ENCODE results near the gene GALNT3.
A peak's percentile ranks its signal among the peaks of the same experiment; 100 is the strongest.

The GALNT3 gene

GRCh38 chr2:165793779-165794535 lies at the start of gene GALNT3:
TSS of gene GALNT3 (minus strand) at chr2:165794247. CDS start at chr2:165770700, 23,547 bp downstream.
- peak in 1 of 2 experiments; percentile 15 for DNase-seq

DNA sequence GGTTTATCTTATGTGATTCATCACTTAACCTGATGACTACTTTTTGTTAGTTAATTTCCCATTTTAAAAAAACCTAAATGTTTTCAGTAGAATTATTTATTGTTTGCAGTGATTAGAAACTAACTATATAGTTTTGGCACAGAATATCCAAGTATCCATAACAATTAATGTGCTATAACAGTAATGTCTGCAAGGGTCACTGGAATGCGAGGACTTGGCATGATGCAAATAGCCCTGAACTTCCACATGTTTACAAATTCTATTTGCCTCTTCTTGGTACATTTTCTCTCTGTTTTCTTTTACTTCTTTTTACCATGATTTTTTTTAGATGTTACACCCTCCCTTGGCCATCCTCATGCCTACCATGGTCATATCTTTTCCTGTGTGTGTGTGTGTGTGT lies 49.3 kb upstream of the GALNT3 start:
- DNase-seq, result no peak

DNA sequence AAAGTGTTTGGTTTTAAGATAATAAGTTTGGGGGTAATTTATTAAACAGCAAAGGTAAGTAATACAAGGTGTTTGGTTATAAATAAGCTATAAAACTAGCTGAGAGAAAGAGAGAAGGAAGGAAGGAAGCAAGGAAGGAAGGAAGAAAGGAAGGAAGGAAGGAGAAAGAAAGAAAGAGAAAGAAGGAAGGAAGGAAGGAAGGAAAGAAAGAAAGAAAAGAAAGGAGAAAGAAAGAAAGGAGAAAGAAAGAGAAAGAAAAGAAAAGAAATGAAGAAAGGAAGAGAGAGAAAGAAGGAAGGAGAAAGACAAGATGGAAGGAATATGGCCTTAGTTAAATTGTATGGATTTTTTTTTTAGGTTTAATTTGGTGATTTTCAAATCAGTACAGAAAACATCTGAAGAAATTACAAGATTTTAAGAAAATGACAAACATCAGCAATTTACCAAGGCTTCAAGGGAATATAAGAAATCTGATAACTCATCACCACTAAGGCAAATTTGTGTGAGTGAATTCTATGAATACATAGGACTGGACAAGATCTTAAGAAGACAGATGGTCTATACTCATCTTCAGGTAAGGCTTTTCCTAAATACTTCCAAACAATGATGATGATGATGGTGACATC lies 46.4 kb upstream of the GALNT3 start:
- no peak for DNase-seq

- no peak for DNase-seq
Observed at GRCh38 chr2:165839610-165840009, 45.6 kb upstream of the GALNT3 start.

DNA sequence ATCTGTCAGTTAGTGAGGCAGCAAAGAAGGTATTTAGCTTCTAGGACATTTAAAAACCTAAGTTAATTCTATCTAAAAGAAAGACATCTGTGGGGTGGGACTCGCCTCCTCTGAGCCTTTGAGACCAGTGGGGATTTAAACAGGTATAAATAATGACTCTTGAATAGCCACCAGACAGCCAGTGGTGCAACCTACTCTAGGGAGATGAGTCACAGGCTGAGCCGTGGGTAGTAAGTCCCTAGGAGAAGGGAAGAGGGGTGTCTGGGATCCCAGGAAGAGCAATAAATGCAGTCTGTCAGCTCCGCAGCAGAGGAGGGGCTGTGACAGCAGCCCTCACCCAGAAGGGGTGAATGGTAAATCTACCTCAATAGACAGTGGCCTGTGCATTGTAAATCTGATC lies 43.1 kb upstream of the GALNT3 start:
- no peak for DNase-seq

- DNase-seq, result no peak
Observed at GRCh38 chr2:165835363-165835762, 41.3 kb upstream of the GALNT3 start.

DNA sequence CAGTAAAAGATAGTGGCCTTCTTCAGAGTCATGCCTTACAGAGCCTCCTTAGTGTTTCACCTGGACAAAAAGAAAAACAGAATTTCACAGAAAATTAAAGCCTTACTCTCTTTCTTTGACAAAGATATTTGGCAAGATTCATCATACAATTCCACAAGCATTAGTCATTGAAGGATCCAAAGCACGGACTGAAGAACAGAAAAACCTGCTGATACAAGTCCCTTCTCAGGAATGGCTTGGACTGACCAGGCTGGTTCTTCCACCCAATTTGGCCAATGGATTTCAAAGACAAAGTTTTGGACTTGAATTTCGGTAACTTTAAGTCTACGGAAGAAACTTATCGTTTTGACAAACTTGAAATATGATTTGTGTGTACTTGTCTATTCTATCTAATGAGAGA lies 39.1 kb upstream of the GALNT3 start:
- DNase-seq, result no peak

DNA sequence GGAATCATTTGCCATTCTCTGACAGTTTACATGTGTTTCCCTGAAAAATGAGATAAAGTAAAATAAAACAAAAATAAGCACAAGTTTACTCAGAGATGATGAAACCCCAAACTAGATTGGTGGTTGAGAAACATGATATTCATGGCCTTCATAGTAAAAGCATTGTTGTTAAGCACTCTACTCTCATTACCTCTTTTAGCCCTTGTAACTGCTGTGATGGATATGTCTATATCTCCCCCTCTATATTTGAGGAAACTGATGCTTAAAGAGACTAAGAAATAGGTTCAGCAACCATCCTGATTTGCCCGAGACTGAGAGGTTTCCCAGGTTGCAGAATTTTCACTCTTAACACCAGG lies 33.9 kb upstream of the GALNT3 start:
- DNase-seq, result no peak

DNA sequence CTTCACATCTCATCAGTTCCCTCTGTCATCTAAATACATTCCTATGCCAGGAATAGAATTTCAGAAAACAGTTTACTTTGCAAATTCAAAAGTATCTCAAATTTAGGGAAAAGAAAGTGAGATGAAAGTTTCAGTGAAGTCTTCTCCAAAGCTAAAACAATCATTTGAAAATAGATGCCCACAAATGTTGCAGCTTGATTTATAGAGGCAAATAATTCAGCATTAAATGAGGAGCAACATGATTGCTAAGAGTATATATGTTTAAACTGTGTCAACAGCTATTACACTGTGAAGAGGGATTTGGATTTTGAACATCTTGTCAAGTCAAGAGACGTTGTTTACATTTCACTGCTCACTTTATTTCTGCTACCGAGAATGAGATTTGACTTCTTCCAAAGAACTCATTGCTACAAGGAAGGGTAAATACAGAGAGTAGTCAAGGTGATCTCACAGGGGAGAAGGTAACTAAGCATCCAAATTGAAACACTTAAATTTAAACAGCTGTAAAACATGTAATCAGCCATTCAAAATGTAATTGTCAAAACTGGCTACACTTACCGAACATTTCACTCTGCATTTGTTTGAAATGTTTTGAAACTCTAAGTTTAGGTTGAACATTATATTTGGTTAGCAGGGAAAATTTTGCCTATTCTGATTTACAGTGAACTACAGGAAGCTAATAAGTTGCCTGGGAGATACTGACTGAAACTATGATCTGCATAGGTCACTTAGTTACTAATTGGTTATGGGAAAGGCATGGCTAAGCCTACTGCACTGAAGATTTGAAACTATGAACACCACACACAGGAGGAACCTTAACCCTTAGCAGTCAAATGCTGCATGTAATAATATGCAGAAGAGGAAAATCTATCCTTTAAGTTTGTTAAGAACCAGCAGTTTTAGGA lies 33.2 kb upstream of the GALNT3 start:
- DNase-seq, result no peak

GRCh38 chr2:165825041-165825440 lies 31.0 kb upstream of the GALNT3 start:
- no peak for DNase-seq

GRCh38 chr2:165820296-165820695 lies 26.2 kb upstream of the GALNT3 start:
- DNase-seq, result no peak

DNA sequence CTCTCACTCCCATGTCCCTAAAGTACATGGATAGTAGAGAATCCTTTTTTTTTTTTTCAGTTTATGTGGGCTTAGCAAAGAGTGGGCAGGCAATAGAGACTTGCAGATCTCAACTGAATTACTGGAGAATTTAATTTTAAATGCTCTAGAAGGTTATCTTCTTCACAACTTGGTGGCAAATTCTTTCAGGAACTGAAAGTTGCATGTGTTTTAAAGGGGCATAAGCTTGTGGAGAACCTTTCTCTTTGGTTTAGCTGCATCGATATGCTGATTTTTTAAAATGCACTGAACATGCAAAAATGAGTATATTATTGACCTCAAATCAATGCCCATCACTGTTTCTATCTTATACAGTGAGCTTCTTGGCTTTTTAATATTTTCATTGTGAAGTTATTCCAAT lies 24.9 kb upstream of the GALNT3 start:
- no peak for DNase-seq

- no peak for DNase-seq
Observed at GRCh38 chr2:165815299-165816141, 21.5 kb upstream of the GALNT3 start.

DNA sequence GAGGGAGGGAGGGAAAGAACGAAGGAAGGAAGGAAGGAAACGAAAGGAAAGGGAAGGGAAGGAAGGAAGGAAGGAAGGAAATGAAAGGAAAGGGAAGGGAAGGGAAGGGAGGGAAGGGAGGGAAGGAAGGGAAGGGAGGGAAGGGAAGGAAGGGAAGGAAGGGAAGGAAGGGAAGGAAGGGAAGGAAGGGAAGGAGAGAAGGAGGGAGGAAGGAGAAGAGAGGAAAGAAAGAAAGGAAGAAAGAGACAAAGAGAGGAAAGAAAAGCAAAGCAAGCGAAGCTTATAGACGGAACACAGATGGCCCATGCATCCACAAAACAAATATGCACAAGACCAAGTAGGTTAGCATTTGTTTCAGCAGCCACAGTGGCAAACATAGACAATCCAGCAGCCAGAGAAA lies 20.4 kb upstream of the GALNT3 start:
- DNase-seq, result no peak

DNA sequence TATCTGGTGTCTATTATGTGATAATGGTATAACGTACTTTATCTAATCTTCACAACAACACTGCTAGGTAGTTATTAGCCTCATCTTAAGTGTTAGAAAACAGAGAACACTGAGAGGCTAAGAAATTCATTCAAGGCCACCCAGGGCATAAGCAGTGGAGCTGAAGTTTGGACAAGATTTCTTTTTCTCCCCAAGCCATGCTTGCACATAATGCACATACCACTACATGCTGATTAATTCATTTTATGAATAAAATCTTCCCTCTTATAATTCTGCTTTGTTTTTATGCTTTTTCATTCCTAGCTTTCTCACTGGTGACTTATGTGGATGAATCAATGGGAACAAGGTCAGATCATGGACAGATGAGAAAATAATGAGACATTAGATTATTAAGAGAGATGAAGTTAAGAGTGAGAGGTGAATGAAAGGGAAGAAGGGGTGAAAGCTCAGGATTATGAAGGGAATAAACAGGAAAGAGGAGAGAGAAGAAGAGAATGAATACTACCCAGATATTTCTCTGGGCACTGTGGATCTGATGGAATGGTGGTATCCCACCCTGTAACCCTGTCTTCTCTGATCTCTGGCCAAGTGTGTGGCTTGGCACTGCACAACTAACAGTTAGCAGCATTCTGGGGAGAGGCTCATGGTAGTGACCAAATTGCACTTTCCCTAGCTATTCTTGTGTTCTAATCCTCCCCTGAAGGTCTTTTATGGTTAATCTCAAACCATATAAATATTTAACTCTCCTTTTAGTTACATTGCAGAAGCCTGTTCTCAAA lies 17.7 kb upstream of the GALNT3 start:
- DNase-seq, result no peak

- DNase-seq, result no peak
Observed at GRCh38 chr2:165810418-165810817, 16.4 kb upstream of the GALNT3 start.

DNA sequence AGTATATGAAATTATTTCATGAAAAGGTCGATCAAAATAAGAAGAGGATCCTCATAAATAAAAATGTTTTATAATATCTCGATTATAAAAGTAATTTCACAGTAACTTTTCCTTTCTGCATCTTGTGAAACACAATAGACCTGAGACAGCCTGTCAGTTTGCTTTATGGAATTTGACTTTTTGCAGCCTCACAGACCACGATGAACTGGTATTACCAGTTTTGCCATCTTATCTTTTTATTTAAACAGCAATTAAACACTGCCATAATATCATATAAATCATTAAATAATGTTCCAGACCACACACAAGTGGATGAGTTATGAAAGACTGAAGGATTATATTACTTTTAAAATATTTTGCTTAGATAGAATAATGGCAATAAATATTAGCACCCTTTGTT lies 10.7 kb upstream of the GALNT3 start:
- DNase-seq, result no peak

DNA sequence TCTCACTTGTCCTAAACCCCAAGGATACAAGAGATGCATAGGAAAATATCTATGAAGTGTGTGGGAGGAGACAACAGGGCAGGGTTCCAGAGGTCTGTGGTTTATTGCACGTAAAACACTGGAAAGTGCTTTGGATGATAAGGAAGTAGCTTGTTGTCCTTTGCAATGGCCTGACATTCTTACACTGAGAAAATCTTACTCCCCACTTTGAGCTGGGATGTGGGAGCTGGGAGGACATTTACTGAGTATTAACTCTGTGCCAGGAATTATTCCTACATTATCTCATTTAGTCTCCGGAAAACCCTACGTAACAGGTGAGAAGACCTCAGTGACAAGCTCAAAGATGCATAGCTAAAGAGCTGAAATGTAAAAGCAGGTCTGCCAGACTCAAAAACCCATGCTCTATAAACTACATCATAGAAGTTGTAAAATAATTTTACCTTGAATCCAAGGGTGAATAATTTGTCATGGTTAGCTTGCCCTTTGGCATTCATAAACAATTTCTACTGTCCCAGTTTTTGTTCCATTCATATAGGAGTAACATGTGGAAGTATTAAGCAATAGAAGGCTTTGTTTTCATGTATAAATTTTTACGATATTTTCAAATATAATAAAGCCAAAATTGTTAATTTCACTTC lies 9.2 kb upstream of the GALNT3 start:
- DNase-seq, result no peak

GRCh38 chr2:165801176-165801575 lies 7.1 kb upstream of the GALNT3 start:
- no peak for DNase-seq

DNA sequence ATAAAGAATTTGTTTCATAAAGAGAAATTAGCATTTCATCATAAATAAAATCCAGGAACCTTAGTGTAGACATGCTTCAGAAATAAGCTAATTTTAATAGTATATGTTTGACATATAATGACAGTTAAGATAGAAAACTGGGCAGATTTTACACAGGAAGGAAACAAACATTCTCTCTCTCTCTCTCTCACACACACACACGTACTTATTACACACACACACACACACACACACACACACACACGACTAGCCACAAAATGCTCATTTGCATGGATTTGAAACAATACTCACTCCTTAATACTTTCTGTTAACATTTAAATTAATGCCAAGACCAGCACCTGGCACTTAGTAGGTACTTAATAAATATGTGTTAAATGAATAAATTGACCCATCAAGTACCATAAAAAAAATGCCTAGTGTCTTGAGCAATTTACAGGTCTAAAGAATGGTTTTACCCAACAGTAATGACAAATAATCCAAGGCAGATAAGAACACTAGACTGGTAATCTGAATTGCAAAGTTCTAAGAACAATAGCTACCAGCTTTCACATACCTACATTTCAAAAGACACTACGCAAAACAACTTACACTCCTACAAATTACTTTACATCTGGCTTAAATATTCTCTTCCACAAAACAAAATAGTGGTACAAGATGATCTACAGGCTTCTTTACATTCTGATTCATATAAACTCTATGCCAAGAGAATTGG lies 2.9 kb upstream of the GALNT3 start:
- no peak for DNase-seq

DNA sequence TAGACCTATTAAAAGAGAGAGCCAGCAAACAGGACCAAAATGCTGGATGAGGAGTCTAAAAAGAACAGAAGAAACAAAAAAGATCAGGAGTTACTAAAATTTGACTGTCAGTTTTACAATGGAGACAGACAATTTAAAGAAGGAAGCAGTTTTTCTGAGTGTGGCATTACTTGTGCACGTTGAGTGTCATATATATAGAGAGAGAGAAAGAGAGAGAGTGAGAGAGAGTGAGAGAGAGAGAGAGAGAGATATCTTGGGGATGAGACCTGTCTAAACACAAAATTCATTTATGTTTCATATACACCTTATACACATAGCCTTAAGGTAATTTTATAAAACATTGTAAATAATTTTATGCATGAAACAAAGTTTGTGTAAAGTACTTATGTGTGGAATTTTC lies 2.1 kb upstream of the GALNT3 start:
- DNase-seq, result no peak
